ENCODE measurements around the gene TENM3.

The TENM3 gene

GRCh38 chr4:182699795-182700194, 456.6 kb downstream of the TENM3 start (continued):
- TF ChIP-seq ZFP41 (tag by site-specific recombination; IDR thresholded peaks at IDR 0.05; ENCODE audit: borderline replicate concordance) (no peak), ZNF785 (tag by site-specific recombination; IDR thresholded peaks at IDR 0.05) (no peak), ZNF16 (tag by site-specific recombination; IDR thresholded peaks at IDR 0.05; ENCODE audit: low read depth) (no peak), ZNF837 (tag by site-specific recombination; IDR thresholded peaks at IDR 0.05) (no peak), ZNF544 (tag by site-specific recombination; IDR thresholded peaks at IDR 0.05) (no peak), ZNF354C (tag by site-specific recombination; IDR thresholded peaks at IDR 0.05; ENCODE audit: borderline replicate concordance, low read depth) (no peak), ZBTB7A (tag by site-specific recombination; IDR thresholded peaks at IDR 0.05; ENCODE audit: low read depth) (no peak), INSM2 (tag by site-specific recombination; IDR thresholded peaks at IDR 0.05) (no peak), HOXA7 (CRISPR knock-in tag; IDR thresholded peaks at IDR 0.05; ENCODE audit: borderline replicate concordance) (no peak)

GRCh38 chr4:182700362-182701160, 457.4 kb downstream of the TENM3 start:
- ChIA-PET POLR2A (no interaction called here), CTCF (no interaction called here)
- no peak overlapping the region for H3K27ac ChIP-seq (ENCODE audit: extremely low read depth, low read depth, low read length)
- no peaks in the 10 kb centered on the region for H3K9me3 ChIP-seq (ENCODE audit: control insufficient read depth, insufficient read depth, low read depth, low read length)
- H3K4me1 ChIP-seq (ENCODE audit: control insufficient read depth, insufficient read depth, low read length), result no peaks in the 10 kb centered on the region; the same call in 1 of the 2 replicates
- no peak overlapping the region for H3K4me3 ChIP-seq (ENCODE audit: low read depth, low read length)
- H3K36me3 ChIP-seq (ENCODE audit: control insufficient read depth in 2 of 2, insufficient read depth in 1 of 2, low read length in 2 of 2), result no peaks in the 10 kb centered on the region
- TF ChIP-seq ZNF239 (tag by site-specific recombination; IDR thresholded peaks at IDR 0.05) (no peak), ZIC2 (tag by site-specific recombination; IDR thresholded peaks at IDR 0.05) (no peak), ZFP37 (tag by site-specific recombination; IDR thresholded peaks at IDR 0.05) (no peak), ZBTB49 (tag by site-specific recombination; IDR thresholded peaks at IDR 0.05; ENCODE audit: low read depth) (no peak), BCL11A (tag by site-specific recombination; IDR thresholded peaks at IDR 0.05; ENCODE audit: low read depth) (no peak), ZBTB11 (tag by site-specific recombination; conservative IDR thresholded peaks at IDR 0.05; ENCODE audit: low read depth) (no peak), ZBTB8A (tag by site-specific recombination; IDR thresholded peaks at IDR 0.05) (no peak), KLF16 (tag by site-specific recombination; IDR thresholded peaks at IDR 0.05) (no peak), ZNF248 (tag by site-specific recombination; IDR thresholded peaks at IDR 0.05) (no peak), ZNF670 (tag by site-specific recombination; IDR thresholded peaks at IDR 0.05; ENCODE audit: low read depth) (no peak), ZNF19 (tag by site-specific recombination; IDR thresholded peaks at IDR 0.05; ENCODE audit: low read depth) (no peak), SP7 (tag by site-specific recombination; IDR thresholded peaks at IDR 0.05) (no peak), ZNF518A (tag by site-specific recombination; conservative IDR thresholded peaks at IDR 0.05; ENCODE audit: low read depth) (no peak), ZNF776 (tag by site-specific recombination; IDR thresholded peaks at IDR 0.05; ENCODE audit: borderline replicate concordance) (no peak)
